ENCODE measurements around the gene DUOX1.
A peak's percentile ranks its signal among the peaks of the same experiment; 100 is the strongest.
"Not testable (repeated sequence)": the region's sequence is repeated elsewhere in the genome, so short reads cannot be mapped to it uniquely, and the experiment has no call there.

Gene DUOX1

GRCh38 chr15:45121706-45122417 lies 7.9 kb upstream of the DUOX1 start:
- no peak for DNase-seq (ENCODE audit: low spot score)

GRCh38 chr15:45122719-45123118 lies 7.1 kb upstream of the DUOX1 start:
- no peak for DNase-seq (ENCODE audit: low spot score)

GRCh38 chr15:45123397-45123796 lies 6.4 kb upstream of the DUOX1 start:
- no peak for DNase-seq (ENCODE audit: low spot score)

GRCh38 chr15:45126535-45127158 lies 3.1 kb upstream of the DUOX1 start:
- DNase-seq (ENCODE audit: low spot score) = peak; percentile 7

GRCh38 chr15:45128971-45129639 lies 689 bp upstream of the DUOX1 start:
- no peak for DNase-seq (ENCODE audit: low spot score)

GRCh38 chr15:45130291-45131000 lies 652 bp downstream of the DUOX1 start:
- DNase-seq (ENCODE audit: low spot score) = no peak

GRCh38 chr15:45131510-45131909 lies 1.7 kb downstream of the DUOX1 start:
- no peak for DNase-seq (ENCODE audit: low spot score)

GRCh38 chr15:45132844-45133560 lies 3.2 kb downstream of the DUOX1 start:
- no peak for DNase-seq (ENCODE audit: low spot score)

- no peak for DNase-seq (ENCODE audit: low spot score)
Measured at GRCh38 chr15:45133561-45133920, 3.7 kb downstream of the DUOX1 start.

- DNase-seq (ENCODE audit: low spot score) = no peak
Measured at GRCh38 chr15:45134046-45134445, 4.3 kb downstream of the DUOX1 start.

- no peak for DNase-seq (ENCODE audit: low spot score)
Measured at GRCh38 chr15:45134682-45135604, 5.1 kb downstream of the DUOX1 start.

GRCh38 chr15:45135705-45136377 lies 6.0 kb downstream of the DUOX1 start:
- not testable (repeated sequence) for DNase-seq (ENCODE audit: low spot score)

GRCh38 chr15:45136378-45136764 lies 6.6 kb downstream of the DUOX1 start:
- no peak for DNase-seq (ENCODE audit: low spot score)

- no peak for DNase-seq (ENCODE audit: low spot score)
Measured at GRCh38 chr15:45137703-45138102, 7.9 kb downstream of the DUOX1 start.

- DNase-seq (ENCODE audit: low spot score) = no peak
Measured at GRCh38 chr15:45138814-45139765, 9.3 kb downstream of the DUOX1 start.

- no peak for DNase-seq (ENCODE audit: low spot score)
Measured at GRCh38 chr15:45139770-45140169, 10.0 kb downstream of the DUOX1 start.

GRCh38 chr15:45140557-45141250 lies 10.9 kb downstream of the DUOX1 start:
- no peak for DNase-seq (ENCODE audit: low spot score)

GRCh38 chr15:45141386-45141785 lies 11.6 kb downstream of the DUOX1 start:
- DNase-seq (ENCODE audit: low spot score) = no peak

GRCh38 chr15:45143056-45143455 lies 13.3 kb downstream of the DUOX1 start:
- no peak for DNase-seq (ENCODE audit: low spot score)
